ENCODE data around the gene ZC3H10. TPM values are rescaled to one million over a fixed set of nuclear protein-coding genes. Genes with fewer than 3 reads are reported as not detected.

ZC3H10 gene
- total and polyA plus RNA-seq, 2 experiments from 2014 or later: 2.7 to 5.4 TPM

DNA sequence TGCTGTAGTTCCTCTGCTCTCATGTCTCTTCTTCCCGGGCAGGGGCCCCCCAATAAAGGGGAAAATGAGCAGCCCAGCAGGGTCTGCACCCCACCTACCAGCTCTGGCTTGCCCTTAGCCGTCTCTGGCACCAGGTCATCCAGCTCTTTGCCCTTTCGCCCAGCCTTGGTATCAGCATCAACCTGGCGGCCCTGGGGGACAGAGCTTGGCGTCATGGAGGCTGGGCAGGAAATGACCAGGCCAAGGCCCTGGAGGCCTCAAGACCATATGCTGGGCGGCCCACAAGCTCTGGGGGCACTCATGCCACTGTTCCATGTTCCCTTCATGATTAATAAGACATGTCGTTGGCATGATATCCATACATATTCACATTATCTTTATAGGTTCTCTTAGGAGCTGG is 54.8 kb downstream of the ZC3H10 start:
- Mint-ChIP-seq H3K36me3 (ENCODE audit: low read depth) (peaks cover 91% of the 10 kb centered on the region), H3K27me3 (ENCODE audit: insufficient read depth, low read depth, poor library complexity) (peaks cover 7% of the 10 kb centered on the region), H3K4me1 (no peaks in the 10 kb centered on the region), H3K9me3 (no peaks in the 10 kb centered on the region), H3K27ac (no peak overlapping the region), H3K4me3 (no peak overlapping the region)
- Histone ChIP-seq H3K9me2 (ENCODE audit: insufficient read depth) (no peaks in the 10 kb centered on the region), H2AFZ (no peak overlapping the region), H3F3A (replicated peaks; ENCODE audit: low read depth) (peaks cover 8% of the 10 kb centered on the region; the same call in 1 of the 2 replicates), H3K27ac (ENCODE audit: low read depth) (no peak overlapping the region), H3K27me3 (ENCODE audit: insufficient read depth) (no peaks in the 10 kb centered on the region), H3K36me3 (ENCODE audit: insufficient read depth) (peaks cover 67% of the 10 kb centered on the region), H4K20me1 (replicated peaks; ENCODE audit: insufficient read depth) (peaks cover 2% of the 10 kb centered on the region), H3K79me2 (replicated peaks; ENCODE audit: insufficient read depth) (no peaks in the 10 kb centered on the region), H3K4me1 (ENCODE audit: insufficient read depth) (no peaks in the 10 kb centered on the region), H3K4me2 (no peak overlapping the region), H3K4me3 (no peak overlapping the region)
- ATAC-seq: no peak
- TF ChIP-seq NANOG (IDR thresholded peaks at IDR 0.05; ENCODE audit: borderline replicate concordance): no peak
- no peak for TF ChIP-seq EZH2 (IDR thresholded peaks at IDR 0.05; ENCODE audit: low read depth, unreplicated experiment)
- TF ChIP-seq ZNF331 (CRISPR knock-in tag; IDR thresholded peaks at IDR 0.05; ENCODE audit: low read depth): no peak
- TF ChIP-seq, protein P1, sequence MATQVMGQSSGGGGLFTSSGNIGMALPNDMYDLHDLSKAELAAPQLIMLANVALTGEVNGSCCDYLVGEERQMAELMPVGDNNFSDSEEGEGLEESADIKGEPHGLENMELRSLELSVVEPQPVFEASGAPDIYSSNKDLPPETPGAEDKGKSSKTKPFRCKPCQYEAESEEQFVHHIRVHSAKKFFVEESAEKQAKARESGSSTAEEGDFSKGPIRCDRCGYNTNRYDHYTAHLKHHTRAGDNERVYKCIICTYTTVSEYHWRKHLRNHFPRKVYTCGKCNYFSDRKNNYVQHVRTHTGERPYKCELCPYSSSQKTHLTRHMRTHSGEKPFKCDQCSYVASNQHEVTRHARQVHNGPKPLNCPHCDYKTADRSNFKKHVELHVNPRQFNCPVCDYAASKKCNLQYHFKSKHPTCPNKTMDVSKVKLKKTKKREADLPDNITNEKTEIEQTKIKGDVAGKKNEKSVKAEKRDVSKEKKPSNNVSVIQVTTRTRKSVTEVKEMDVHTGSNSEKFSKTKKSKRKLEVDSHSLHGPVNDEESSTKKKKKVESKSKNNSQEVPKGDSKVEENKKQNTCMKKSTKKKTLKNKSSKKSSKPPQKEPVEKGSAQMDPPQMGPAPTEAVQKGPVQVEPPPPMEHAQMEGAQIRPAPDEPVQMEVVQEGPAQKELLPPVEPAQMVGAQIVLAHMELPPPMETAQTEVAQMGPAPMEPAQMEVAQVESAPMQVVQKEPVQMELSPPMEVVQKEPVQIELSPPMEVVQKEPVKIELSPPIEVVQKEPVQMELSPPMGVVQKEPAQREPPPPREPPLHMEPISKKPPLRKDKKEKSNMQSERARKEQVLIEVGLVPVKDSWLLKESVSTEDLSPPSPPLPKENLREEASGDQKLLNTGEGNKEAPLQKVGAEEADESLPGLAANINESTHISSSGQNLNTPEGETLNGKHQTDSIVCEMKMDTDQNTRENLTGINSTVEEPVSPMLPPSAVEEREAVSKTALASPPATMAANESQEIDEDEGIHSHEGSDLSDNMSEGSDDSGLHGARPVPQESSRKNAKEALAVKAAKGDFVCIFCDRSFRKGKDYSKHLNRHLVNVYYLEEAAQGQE (IDR thresholded peaks at IDR 0.05; ENCODE audit: unreplicated experiment): no peak
- TF ChIP-seq, protein P2, sequence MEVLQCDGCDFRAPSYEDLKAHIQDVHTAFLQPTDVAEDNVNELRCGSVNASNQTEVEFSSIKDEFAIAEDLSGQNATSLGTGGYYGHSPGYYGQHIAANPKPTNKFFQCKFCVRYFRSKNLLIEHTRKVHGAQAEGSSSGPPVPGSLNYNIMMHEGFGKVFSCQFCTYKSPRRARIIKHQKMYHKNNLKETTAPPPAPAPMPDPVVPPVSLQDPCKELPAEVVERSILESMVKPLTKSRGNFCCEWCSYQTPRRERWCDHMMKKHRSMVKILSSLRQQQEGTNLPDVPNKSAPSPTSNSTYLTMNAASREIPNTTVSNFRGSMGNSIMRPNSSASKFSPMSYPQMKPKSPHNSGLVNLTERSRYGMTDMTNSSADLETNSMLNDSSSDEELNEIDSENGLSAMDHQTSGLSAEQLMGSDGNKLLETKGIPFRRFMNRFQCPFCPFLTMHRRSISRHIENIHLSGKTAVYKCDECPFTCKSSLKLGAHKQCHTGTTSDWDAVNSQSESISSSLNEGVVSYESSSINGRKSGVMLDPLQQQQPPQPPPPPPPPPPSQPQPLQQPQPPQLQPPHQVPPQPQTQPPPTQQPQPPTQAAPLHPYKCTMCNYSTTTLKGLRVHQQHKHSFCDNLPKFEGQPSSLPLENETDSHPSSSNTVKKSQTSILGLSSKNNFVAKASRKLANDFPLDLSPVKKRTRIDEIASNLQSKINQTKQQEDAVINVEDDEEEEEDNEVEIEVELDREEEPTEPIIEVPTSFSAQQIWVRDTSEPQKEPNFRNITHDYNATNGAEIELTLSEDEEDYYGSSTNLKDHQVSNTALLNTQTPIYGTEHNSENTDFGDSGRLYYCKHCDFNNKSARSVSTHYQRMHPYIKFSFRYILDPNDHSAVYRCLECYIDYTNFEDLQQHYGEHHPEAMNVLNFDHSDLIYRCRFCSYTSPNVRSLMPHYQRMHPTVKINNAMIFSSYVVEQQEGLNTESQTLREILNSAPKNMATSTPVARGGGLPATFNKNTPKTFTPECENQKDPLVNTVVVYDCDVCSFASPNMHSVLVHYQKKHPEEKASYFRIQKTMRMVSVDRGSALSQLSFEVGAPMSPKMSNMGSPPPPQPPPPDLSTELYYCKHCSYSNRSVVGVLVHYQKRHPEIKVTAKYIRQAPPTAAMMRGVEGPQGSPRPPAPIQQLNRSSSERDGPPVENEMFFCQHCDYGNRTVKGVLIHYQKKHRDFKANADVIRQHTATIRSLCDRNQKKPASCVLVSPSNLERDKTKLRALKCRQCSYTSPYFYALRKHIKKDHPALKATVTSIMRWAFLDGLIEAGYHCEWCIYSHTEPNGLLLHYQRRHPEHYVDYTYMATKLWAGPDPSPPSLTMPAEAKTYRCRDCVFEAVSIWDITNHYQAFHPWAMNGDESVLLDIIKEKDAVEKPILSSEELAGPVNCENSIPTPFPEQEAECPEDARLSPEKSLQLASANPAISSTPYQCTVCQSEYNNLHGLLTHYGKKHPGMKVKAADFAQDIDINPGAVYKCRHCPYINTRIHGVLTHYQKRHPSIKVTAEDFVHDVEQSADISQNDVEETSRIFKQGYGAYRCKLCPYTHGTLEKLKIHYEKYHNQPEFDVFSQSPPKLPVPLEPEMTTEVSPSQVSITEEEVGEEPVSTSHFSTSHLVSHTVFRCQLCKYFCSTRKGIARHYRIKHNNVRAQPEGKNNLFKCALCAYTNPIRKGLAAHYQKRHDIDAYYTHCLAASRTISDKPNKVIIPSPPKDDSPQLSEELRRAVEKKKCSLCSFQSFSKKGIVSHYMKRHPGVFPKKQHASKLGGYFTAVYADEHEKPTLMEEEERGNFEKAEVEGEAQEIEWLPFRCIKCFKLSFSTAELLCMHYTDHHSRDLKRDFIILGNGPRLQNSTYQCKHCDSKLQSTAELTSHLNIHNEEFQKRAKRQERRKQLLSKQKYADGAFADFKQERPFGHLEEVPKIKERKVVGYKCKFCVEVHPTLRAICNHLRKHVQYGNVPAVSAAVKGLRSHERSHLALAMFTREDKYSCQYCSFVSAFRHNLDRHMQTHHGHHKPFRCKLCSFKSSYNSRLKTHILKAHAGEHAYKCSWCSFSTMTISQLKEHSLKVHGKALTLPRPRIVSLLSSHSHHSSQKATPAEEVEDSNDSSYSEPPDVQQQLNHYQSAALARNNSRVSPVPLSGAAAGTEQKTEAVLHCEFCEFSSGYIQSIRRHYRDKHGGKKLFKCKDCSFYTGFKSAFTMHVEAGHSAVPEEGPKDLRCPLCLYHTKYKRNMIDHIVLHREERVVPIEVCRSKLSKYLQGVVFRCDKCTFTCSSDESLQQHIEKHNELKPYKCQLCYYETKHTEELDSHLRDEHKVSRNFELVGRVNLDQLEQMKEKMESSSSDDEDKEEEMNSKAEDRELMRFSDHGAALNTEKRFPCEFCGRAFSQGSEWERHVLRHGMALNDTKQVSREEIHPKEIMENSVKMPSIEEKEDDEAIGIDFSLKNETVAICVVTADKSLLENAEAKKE (CRISPR knock-in tag; IDR thresholded peaks at IDR 0.05): no peak
- TF ChIP-seq POLR2AphosphoS5 (IDR thresholded peaks at IDR 0.05; ENCODE audit: low read depth): no peak
- TF ChIP-seq ZNF114 (CRISPR knock-in tag; IDR thresholded peaks at IDR 0.05): no peak
- TF ChIP-seq EZH2phosphoT487 (IDR thresholded peaks at IDR 0.05; ENCODE audit: unreplicated experiment): no peak
- no peak for TF ChIP-seq CREB1 (CRISPR knock-in tag; IDR thresholded peaks at IDR 0.05; ENCODE audit: low read depth)
- TF ChIP-seq, protein P3, sequence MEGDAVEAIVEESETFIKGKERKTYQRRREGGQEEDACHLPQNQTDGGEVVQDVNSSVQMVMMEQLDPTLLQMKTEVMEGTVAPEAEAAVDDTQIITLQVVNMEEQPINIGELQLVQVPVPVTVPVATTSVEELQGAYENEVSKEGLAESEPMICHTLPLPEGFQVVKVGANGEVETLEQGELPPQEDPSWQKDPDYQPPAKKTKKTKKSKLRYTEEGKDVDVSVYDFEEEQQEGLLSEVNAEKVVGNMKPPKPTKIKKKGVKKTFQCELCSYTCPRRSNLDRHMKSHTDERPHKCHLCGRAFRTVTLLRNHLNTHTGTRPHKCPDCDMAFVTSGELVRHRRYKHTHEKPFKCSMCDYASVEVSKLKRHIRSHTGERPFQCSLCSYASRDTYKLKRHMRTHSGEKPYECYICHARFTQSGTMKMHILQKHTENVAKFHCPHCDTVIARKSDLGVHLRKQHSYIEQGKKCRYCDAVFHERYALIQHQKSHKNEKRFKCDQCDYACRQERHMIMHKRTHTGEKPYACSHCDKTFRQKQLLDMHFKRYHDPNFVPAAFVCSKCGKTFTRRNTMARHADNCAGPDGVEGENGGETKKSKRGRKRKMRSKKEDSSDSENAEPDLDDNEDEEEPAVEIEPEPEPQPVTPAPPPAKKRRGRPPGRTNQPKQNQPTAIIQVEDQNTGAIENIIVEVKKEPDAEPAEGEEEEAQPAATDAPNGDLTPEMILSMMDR (conservative IDR thresholded peaks at IDR 0.05; ENCODE audit: low read depth in 2 of 2): no peak
- TF ChIP-seq, protein P4, sequence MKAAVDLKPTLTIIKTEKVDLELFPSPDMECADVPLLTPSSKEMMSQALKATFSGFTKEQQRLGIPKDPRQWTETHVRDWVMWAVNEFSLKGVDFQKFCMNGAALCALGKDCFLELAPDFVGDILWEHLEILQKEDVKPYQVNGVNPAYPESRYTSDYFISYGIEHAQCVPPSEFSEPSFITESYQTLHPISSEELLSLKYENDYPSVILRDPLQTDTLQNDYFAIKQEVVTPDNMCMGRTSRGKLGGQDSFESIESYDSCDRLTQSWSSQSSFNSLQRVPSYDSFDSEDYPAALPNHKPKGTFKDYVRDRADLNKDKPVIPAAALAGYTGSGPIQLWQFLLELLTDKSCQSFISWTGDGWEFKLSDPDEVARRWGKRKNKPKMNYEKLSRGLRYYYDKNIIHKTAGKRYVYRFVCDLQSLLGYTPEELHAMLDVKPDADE (IDR thresholded peaks at IDR 0.05): no peak
- DNase-seq (ENCODE audit: low spot score): no peak
